ENCODE measurements around the gene RASA3. TPM values are rescaled to one million over a fixed set of nuclear protein-coding genes. Genes with fewer than 3 reads are reported as not detected.

Gene RASA3
- total RNA-seq, 3 donors from 2014 or later (not counting 1 experiment from before 2014, with no cell fraction given): 252 to 277 (median 274) TPM

GRCh38 chr13:114007566-114007965 lies 124.9 kb downstream of the RASA3 start:
- no peaks in the 10 kb centered on the region for H3K4me1 ChIP-seq (ENCODE audit: control insufficient read depth, insufficient read depth, low read length)
- Mint-ChIP-seq H3K4me3 (no peak overlapping the region), H3K9me3 (no peaks in the 10 kb centered on the region), H3K27ac (peak overlapping the region in 1 of 2 donors; percentile 53), H3K4me1 (peaks cover 0 to 13% of the 10 kb centered on the region in 2 donors), H3K27me3 (ENCODE audit: low read depth in 2 of 2) (no peaks in the 10 kb centered on the region), H3K36me3 (no peaks in the 10 kb centered on the region)
- no peak overlapping the region for H3K27ac ChIP-seq (ENCODE audit: low read length)
- H3K4me3 ChIP-seq (ENCODE audit: low read length): no peak overlapping the region
- no peaks in the 10 kb centered on the region for H3K9me3 ChIP-seq (ENCODE audit: control insufficient read depth, insufficient read depth, low read length)
- DNase-seq (no peak), ATAC-seq (no peak)
- intact Hi-C loops (cut with micrococcal nuclease): no loop called here
- peaks cover 56% of the 10 kb centered on the region for H3K36me3 ChIP-seq (ENCODE audit: control insufficient read depth, insufficient read depth, low read length)
- TF ChIP-seq CTCF (IDR thresholded peaks at IDR 0.05): no peak
- no peaks in the 10 kb centered on the region for H3K27me3 ChIP-seq (ENCODE audit: control insufficient read depth, insufficient read depth, low read length)
- 97% methylated on average over 12 of the region's 12 CpGs for WGBS (ENCODE audit: insufficient coverage)

GRCh38 chr13:114005206-114005724 lies 127.2 kb downstream of the RASA3 start:
- no peaks in the 10 kb centered on the region for H3K4me1 ChIP-seq (ENCODE audit: control insufficient read depth, insufficient read depth, low read length)
- DNase-seq (no peak), ATAC-seq (no peak)
- H3K4me3 ChIP-seq (ENCODE audit: low read length): no peak overlapping the region
- H3K9me3 ChIP-seq (ENCODE audit: control insufficient read depth, insufficient read depth, low read length): no peaks in the 10 kb centered on the region
- H3K27ac ChIP-seq (ENCODE audit: low read length): no peak overlapping the region
- H3K27ac Mint-ChIP-seq: peak overlapping the region in 1 of 2 donors; percentile 79
- peaks cover 59% of the 10 kb centered on the region for H3K36me3 ChIP-seq (ENCODE audit: control insufficient read depth, insufficient read depth, low read length)
- no peaks in the 10 kb centered on the region for H3K27me3 Mint-ChIP-seq (ENCODE audit: low read depth in 2 of 2)
- intact Hi-C loops (cut with micrococcal nuclease): no loop called here
- H3K27me3 ChIP-seq (ENCODE audit: control insufficient read depth, insufficient read depth, low read length): no peaks in the 10 kb centered on the region
- peaks cover 0 to 8% of the 10 kb centered on the region in 2 donors for H3K4me1 Mint-ChIP-seq
- 94% methylated on average over 15 of the region's 15 CpGs for WGBS (ENCODE audit: insufficient coverage)
- H3K4me3 Mint-ChIP-seq: peak overlapping the region; percentile 35
- TF ChIP-seq CTCF (IDR thresholded peaks at IDR 0.05): no peak
- no peaks in the 10 kb centered on the region for H3K36me3 Mint-ChIP-seq
- H3K9me3 Mint-ChIP-seq: no peaks in the 10 kb centered on the region

- peak overlapping the region in 1 of 2 donors; percentile 79 for H3K27ac Mint-ChIP-seq
- TF ChIP-seq CTCF (IDR thresholded peaks at IDR 0.05): no peak
- H3K36me3 ChIP-seq (ENCODE audit: control insufficient read depth, insufficient read depth, low read length): peaks cover 56% of the 10 kb centered on the region
- intact Hi-C loops (cut with micrococcal nuclease): no loop called here
- H3K27me3 ChIP-seq (ENCODE audit: control insufficient read depth, insufficient read depth, low read length): no peaks in the 10 kb centered on the region
- no peaks in the 10 kb centered on the region for H3K27me3 Mint-ChIP-seq (ENCODE audit: low read depth in 2 of 2)
- H3K9me3 ChIP-seq (ENCODE audit: control insufficient read depth, insufficient read depth, low read length): no peaks in the 10 kb centered on the region
- 94% methylated on average over 41 of the region's 41 CpGs for WGBS (ENCODE audit: insufficient coverage)
- no peaks in the 10 kb centered on the region for H3K9me3 Mint-ChIP-seq
- no peak overlapping the region for H3K4me3 ChIP-seq (ENCODE audit: low read length)
- no peak overlapping the region for H3K4me3 Mint-ChIP-seq
- peaks cover 0 to 8% of the 10 kb centered on the region in 2 donors for H3K4me1 Mint-ChIP-seq
- no peaks in the 10 kb centered on the region for H3K4me1 ChIP-seq (ENCODE audit: control insufficient read depth, insufficient read depth, low read length)
- ATAC-seq (no peak), DNase-seq (no peak)
- no peak overlapping the region for H3K27ac ChIP-seq (ENCODE audit: low read length)
- no peaks in the 10 kb centered on the region for H3K36me3 Mint-ChIP-seq
Observed at GRCh38 chr13:114004420-114005205, 127.8 kb downstream of the RASA3 start.

Data from natural killer cell (primary cell).